ENCODE measurements around the gene CDC73. TPM values are rescaled to one million over a fixed set of nuclear protein-coding genes. Genes with fewer than 3 reads are reported as not detected.
"Not testable (repeated sequence)": the region's sequence is repeated elsewhere in the genome, so short reads cannot be mapped to it uniquely, and the experiment has no call there.

CDC73 gene
- total RNA-seq, 2 experiments from 2014 or later = 50.8 to 55.2 TPM

DNA sequence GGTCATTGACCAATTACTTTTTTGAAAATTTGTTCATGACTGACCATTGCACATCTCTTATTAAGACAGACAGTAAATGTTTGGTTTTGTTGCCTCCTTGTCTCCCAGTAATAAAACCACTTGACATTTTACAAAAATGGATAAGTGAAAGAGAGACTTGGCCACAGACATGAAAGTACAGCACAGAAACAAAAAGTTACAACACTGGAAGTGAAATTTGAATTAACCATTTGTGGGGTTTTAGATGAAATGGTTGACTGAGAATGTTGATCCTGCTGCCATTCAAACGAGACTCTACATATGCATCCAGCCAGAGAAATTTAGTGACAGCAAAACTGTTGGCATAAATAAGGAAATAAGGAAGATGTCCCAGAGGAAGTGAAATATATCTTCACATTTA lies 143.9 kb downstream of the CDC73 start:
- Mint-ChIP-seq H3K27me3 (no peaks in the 10 kb centered on the region), H3K9me3 (peaks cover 5% of the 10 kb centered on the region), H3K27ac (no peak overlapping the region), H3K4me1 (no peaks in the 10 kb centered on the region), H3K36me3 (peaks cover 25% of the 10 kb centered on the region), H3K4me3 (no peak overlapping the region)
- DNase-seq = no peak
- ATAC-seq (ENCODE audit: low read depth) = no peak
- POLR2A ChIA-PET = no interaction called here

DNA sequence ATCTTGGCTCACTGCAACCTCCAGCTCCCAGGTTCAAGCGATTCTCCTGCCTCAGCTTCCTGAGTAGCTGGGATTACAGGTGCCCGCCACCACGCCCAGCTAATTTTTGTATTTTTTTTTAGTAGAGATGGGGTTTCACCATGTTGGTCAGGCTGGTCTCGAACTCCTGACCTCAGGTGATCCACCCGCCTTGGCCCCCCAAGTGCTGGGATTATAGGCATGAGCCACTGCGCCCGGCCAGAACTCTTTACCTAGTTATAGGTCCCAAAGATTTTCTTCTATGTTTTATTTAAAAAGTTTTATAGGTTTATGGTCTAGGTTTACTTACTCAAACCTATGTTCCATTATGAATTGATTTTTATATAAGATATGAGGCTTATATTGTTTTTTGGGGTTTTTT lies 145.0 kb downstream of the CDC73 start:
- H3K27me3 Mint-ChIP-seq; H3K4me3 Mint-ChIP-seq; H3K27ac Mint-ChIP-seq; DNase-seq; ATAC-seq (ENCODE audit: low read depth); H3K9me3 Mint-ChIP-seq; H3K4me1 Mint-ChIP-seq; POLR2A ChIA-PET: not testable (repeated sequence)
- peaks cover 30% of the 10 kb centered on the region for H3K36me3 Mint-ChIP-seq

DNA sequence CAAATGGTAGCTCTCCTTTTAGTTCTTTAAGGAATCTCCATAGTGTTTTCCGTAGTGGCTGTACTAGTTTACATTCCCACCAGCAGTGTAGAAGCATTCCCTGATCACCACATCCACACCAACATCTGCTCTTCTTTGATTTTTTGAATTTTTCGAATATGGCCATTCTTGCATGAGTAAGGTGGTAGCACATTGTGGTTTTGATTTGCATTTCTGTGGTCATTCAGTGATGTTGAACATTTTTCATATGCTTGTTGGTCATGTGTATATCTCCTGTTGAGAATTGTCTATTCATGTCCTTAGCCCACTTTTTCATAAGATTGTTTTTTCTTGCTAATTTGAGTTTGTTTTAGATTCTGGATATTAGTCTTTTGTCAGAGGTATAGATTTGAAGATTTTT lies 149.2 kb downstream of the CDC73 start:
- Mint-ChIP-seq H3K27me3 (no peaks in the 10 kb centered on the region), H3K4me1 (peaks cover 2% of the 10 kb centered on the region), H3K27ac (no peak overlapping the region), H3K36me3 (peaks cover 44% of the 10 kb centered on the region), H3K4me3 (no peak overlapping the region), H3K9me3 (peaks cover 2% of the 10 kb centered on the region)
- DNase-seq (no peak), ATAC-seq (ENCODE audit: low read depth) (no peak)
- POLR2A ChIA-PET = no interaction called here

DNA sequence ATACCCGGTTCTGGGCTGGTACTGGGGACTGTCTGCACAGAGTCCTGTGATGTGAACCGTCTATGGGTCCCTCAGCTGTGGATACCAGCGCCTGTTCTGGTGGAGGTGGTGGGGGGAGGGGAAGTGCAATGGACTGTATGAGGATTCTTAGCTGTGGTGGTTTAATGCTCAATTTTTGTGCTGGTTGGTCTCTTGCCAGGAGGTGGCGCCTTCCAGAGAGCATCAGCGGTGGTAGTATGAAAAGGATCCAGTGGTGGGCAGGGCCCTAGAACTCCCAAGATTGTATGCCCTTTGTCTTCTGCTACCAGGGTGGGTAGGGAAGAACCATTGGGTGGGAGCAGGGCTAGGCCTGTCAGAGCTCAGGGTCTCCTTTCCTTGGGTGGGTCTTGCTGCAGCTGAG lies 153.9 kb downstream of the CDC73 start:
- Mint-ChIP-seq H3K27ac (no peak overlapping the region), H3K36me3 (peaks cover 46% of the 10 kb centered on the region)
- no peak for DNase-seq

DNA sequence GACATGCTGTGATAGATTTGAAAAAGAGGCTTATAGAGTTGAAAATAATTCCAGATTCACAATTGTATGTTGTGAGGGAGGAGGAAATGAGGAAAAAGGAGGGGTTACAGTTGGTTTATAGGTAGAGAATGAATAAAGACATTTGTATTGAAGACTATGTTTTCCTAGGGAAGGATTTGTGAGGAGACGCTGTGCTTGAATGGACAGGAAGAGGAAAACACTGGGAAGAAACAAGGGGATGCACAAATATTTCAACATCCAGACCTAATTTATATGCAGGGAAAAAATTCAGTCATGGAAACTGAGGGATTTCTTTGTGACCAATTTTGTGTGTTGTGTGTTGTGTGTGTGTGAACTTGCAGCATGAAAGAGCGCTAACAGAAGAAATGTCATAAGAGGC lies 157.1 kb downstream of the CDC73 start:
- H3K27ac Mint-ChIP-seq = no peak overlapping the region
- peaks cover 26% of the 10 kb centered on the region for H3K36me3 Mint-ChIP-seq
- POLR2A ChIA-PET = interaction anchor here (0.6 kb wide), 1 partner anchor 591 kb away, joined by 3 read pairs; no protein-coding TSS in a partner anchor

More for the DNA sequence above, 153.9 kb downstream of the CDC73 start:
- peaks cover 2% of the 10 kb centered on the region for H3K4me1 Mint-ChIP-seq
- no peak for ATAC-seq (ENCODE audit: low read depth)
- no peak overlapping the region for H3K4me3 Mint-ChIP-seq
- H3K27me3 Mint-ChIP-seq = no peaks in the 10 kb centered on the region
- POLR2A ChIA-PET = no interaction called here
- peaks cover 2% of the 10 kb centered on the region for H3K9me3 Mint-ChIP-seq

DNA sequence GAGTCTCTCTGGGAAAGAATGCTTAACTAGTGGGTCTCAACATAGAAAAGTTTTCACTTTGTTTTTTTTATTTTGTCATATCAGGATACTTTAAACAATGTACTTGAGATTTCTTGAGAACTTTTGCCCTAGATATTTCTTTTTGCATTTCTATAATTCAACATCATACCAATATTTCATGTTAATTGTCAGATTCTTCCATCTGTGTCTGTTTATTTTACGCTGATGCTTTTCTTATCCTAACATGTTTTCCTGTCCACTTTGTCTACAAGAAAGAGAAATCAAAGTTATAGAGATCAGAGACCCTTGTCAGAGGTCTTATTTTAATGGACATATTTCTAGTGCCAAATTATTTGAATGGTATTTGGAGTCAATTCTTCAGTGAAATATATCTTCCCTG lies 160.1 kb downstream of the CDC73 start:
- H3K4me3 Mint-ChIP-seq = no peak overlapping the region
- POLR2A ChIA-PET = no interaction called here
- no peaks in the 10 kb centered on the region for H3K27me3 Mint-ChIP-seq
- no peak for ATAC-seq (ENCODE audit: low read depth)
- DNase-seq = no peak
- H3K4me1 Mint-ChIP-seq = peaks cover 4% of the 10 kb centered on the region
- peaks cover 10% of the 10 kb centered on the region for H3K36me3 Mint-ChIP-seq
- H3K27ac Mint-ChIP-seq = no peak overlapping the region
- H3K9me3 Mint-ChIP-seq = peaks cover 8% of the 10 kb centered on the region

More for the DNA sequence above, 157.1 kb downstream of the CDC73 start:
- Mint-ChIP-seq H3K27me3 (no peaks in the 10 kb centered on the region), H3K4me1 (peaks cover 4% of the 10 kb centered on the region), H3K4me3 (no peak overlapping the region), H3K9me3 (peaks cover 2% of the 10 kb centered on the region)
- no peak for ATAC-seq (ENCODE audit: low read depth)
- DNase-seq = no peak

DNA sequence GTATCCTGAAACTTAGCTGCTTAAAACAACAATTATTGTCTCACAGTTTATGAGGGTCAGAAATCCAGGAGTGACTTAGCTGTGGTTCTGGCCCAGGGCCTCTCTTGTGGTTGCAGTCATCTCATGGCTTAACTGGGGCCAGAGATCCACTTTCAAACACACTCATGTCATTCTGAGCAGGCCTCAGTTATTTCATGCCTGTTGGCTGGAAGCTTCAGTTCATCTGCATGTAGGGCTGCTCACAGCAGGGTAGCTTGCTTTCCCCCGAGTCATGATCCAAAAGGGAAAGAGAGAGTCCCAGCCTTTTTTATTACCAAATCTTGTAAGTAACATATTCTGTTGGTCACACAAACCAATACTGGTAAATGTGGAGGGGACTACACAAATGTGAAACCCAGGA lies 161.2 kb downstream of the CDC73 start:
- DNase-seq (no peak), ATAC-seq (ENCODE audit: low read depth) (no peak)
- Mint-ChIP-seq H3K27ac (no peak overlapping the region), H3K27me3 (no peaks in the 10 kb centered on the region), H3K9me3 (peaks cover 6% of the 10 kb centered on the region), H3K36me3 (peaks cover 10% of the 10 kb centered on the region), H3K4me3 (no peak overlapping the region), H3K4me1 (peaks cover 4% of the 10 kb centered on the region)
- POLR2A ChIA-PET = no interaction called here

DNA sequence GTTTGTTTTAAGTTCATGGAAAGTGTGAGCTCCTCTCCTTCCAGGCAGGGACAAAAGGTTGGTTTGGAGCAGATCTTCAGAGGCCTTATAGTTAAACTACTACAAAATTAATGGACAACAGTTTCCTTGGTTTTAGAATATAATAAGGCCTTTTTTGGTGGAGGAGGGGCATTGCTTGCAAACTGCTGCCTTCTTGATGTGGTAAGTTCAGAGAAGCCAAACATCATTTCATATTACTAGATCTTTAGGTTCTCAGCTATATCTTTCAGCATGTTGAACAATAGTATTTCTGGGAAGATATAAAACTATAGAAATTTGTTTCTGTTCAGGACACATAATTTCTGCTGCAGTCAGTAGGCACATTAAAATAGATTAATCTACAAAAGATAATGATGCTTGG lies 162.4 kb downstream of the CDC73 start:
- no peak for DNase-seq
- Mint-ChIP-seq H3K27ac (no peak overlapping the region), H3K4me1 (peaks cover 4% of the 10 kb centered on the region), H3K9me3 (peaks cover 6% of the 10 kb centered on the region), H3K36me3 (peaks cover 10% of the 10 kb centered on the region), H3K4me3 (no peak overlapping the region), H3K27me3 (no peaks in the 10 kb centered on the region)
- ATAC-seq (ENCODE audit: low read depth) = no peak
- POLR2A ChIA-PET = no interaction called here

DNA sequence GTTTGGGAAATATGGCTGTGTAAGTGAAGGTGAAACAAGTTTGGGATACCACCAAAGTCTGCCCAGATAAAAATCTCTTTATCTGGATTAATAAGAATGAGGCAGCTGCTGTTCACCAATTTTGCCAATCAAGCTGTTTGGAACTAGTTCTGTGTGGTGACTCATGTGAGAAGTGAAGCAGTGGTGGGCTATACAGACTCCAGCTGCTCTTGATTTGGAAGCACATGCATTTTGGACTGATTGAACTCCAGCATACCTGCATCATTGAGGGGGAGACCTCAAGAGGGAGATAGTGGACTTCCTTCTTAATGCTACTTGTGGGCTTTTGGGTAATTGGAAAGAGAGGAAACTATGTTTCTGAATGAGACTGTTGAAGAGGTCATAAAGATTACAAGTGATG lies 163.8 kb downstream of the CDC73 start:
- DNase-seq = no peak
- Mint-ChIP-seq H3K36me3 (peaks cover 7% of the 10 kb centered on the region), H3K9me3 (peaks cover 8% of the 10 kb centered on the region), H3K4me1 (peaks cover 4% of the 10 kb centered on the region), H3K27me3 (no peaks in the 10 kb centered on the region), H3K27ac (no peak overlapping the region), H3K4me3 (no peak overlapping the region)
- POLR2A ChIA-PET = no interaction called here
- ATAC-seq (ENCODE audit: low read depth) = no peak

DNA sequence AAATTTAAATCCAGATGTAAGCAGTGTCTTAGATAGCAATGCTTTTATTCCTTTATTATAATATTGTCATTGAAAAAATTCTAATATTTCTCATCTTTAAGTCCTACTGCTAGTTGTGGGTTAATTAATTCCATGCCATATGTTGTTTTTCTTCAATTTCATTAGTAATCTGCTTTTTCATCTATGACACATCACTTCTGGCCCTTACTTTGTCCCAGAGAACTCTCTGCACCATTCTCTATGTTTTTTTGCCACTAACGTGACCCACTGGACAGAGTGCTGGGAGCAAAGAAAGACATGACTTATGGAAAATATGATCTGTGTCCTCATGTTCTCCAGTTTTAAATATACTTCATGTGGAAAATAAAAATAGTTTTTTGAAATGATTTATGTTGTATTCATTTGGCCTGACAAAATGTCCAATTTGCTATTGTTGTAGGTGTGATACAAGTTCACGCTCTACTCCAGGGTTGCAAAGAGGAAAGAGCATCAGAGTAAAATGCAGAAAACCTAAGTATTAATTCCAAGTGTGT lies 166.8 kb downstream of the CDC73 start:
- H3K4me3 Mint-ChIP-seq; H3K4me1 Mint-ChIP-seq; H3K36me3 Mint-ChIP-seq; H3K27me3 Mint-ChIP-seq; ATAC-seq (ENCODE audit: low read depth); POLR2A ChIA-PET; H3K27ac Mint-ChIP-seq; H3K9me3 Mint-ChIP-seq; DNase-seq: not testable (repeated sequence)

DNA sequence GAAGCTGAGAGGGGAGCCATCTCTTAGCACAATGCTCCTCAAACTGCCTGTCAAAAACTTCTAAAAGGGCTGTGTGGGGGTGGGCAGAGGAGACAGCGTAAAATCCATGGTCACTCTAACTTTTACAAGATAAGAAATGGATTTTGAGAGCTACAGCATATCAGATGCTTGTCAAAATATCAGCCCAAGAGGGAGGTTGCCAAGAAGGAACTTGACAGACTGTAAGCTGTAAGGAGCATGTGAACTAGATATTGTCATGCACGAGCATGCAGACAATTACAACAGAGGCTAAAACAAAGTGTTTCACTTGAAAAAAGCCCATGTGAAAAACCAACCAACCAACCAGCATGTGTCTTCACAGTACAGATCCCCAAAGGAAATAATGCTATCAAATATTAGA lies 171.9 kb downstream of the CDC73 start:
- Mint-ChIP-seq H3K4me1 (no peaks in the 10 kb centered on the region), H3K4me3 (no peak overlapping the region), H3K27ac (no peak overlapping the region), H3K36me3 (no peaks in the 10 kb centered on the region), H3K27me3 (no peaks in the 10 kb centered on the region), H3K9me3 (peaks cover 6% of the 10 kb centered on the region)
- ATAC-seq (ENCODE audit: low read depth) (no peak), DNase-seq (no peak)
- POLR2A ChIA-PET = no interaction called here

DNA sequence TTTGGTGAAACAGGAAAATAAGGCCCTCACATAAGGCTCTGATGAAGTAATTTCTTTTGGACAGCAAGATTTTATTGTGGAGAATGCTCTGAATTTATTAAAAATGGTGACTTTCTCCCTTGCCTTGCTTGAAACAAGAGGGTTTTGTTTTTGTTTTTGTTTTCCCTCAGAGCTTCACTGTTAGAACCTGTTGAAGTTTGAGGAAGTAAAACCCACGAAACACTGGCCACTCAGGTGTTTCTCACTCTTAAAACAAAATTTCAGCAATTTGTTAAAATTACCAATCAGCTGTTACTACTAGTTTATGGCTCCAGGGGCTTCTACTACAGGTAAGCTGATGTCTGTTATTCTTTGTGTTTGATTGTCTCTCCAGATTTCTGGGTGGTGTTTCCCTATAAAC lies 177.2 kb downstream of the CDC73 start:
- POLR2A ChIA-PET = no interaction called here
- Mint-ChIP-seq H3K4me1 (no peaks in the 10 kb centered on the region), H3K36me3 (no peaks in the 10 kb centered on the region)

DNA sequence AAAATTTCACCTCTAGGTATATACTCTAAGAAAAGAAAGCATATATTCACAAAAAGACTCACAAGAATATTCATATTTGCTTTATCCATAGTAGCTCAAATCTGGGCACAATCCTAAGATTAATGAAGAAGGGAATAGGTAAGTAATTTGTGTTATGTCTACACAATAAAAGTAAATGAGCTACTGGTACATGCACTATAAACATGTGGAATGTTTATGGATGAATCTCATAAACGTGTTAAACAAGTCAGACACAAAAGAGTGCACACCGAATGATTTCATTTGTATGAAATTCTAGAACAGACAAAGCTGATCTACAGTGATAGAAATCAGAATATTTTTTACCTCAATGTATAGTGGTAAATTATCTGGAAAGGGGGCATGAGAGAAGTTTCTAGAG lies 179.9 kb downstream of the CDC73 start:
- H3K4me1 Mint-ChIP-seq = no peaks in the 10 kb centered on the region
- ATAC-seq (ENCODE audit: low read depth) (no peak), DNase-seq (no peak)
- no peak overlapping the region for H3K4me3 Mint-ChIP-seq
- no peaks in the 10 kb centered on the region for H3K27me3 Mint-ChIP-seq
- H3K36me3 Mint-ChIP-seq = no peaks in the 10 kb centered on the region
- POLR2A ChIA-PET = no interaction called here
- H3K27ac Mint-ChIP-seq = no peak overlapping the region
- peaks cover 2% of the 10 kb centered on the region for H3K9me3 Mint-ChIP-seq

More for the DNA sequence above, 177.2 kb downstream of the CDC73 start:
- Mint-ChIP-seq H3K27ac (no peak overlapping the region), H3K27me3 (no peaks in the 10 kb centered on the region), H3K9me3 (peaks cover 5% of the 10 kb centered on the region), H3K4me3 (no peak overlapping the region)
- no peak for ATAC-seq (ENCODE audit: low read depth)
- no peak for DNase-seq

DNA sequence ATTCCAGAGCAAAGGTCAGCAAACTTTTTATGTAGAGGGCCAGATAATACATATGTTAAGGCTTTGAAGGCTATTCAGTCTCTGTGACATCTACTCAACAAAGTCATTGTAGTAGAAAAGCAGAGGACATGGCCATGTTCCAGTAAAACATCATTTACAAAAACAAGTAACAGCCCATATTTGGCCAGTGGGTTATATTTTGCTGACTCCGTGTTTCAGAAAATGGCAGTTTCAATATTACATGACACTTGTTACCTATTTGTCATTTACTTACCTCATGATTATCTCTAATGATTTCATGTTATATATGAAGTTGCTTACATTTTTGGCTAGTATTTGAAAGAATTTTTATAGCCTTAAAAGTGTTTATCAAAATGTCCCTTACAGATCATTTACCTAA lies 182.0 kb downstream of the CDC73 start:
- Mint-ChIP-seq H3K4me1 (no peaks in the 10 kb centered on the region), H3K27me3 (no peaks in the 10 kb centered on the region), H3K36me3 (no peaks in the 10 kb centered on the region), H3K4me3 (no peak overlapping the region), H3K27ac (no peak overlapping the region), H3K9me3 (no peaks in the 10 kb centered on the region)
- POLR2A ChIA-PET = no interaction called here
- ATAC-seq (ENCODE audit: low read depth) (no peak), DNase-seq (no peak)
